NB4 (cell line): ENCODE results near the gene CREB1.
A peak's percentile ranks its signal among the peaks of the same experiment; 100 is the strongest.

Experiments
- DNase-seq: peaks from one replicate; pipeline ENCODE4 v3.0.0; 2010; ENCODE audit warnings: low read depth
- H3K4me3 ChIP-seq: one replicate; pipeline ENCODE4 v1.5.1; 2011; ENCODE audit warnings: mild to moderate bottlenecking, low read depth, low read length, moderate library complexity
- MYC ChIP-seq: IDR thresholded peaks from 2 replicates; pipeline ENCODE4 v1.6.1; 2011; ENCODE audit warnings: low read depth, low read length
- POLR2A ChIP-seq: IDR thresholded peaks from 2 replicates; pipeline ENCODE4 v1.6.1; 2011; ENCODE audit warnings: mild to moderate bottlenecking; ENCODE audit not compliant: insufficient read length; ENCODE audit errors: extremely low read depth
- TF ChIP-seq, protein P1 (sequence below): IDR thresholded peaks from 2 replicates; pipeline ENCODE4 v1.6.1; 2011; ENCODE audit warnings: low read depth, low read length
- TF ChIP-seq, protein P2 (sequence below): IDR thresholded peaks from one replicate; pipeline ENCODE4 v1.5.1; 2012; ENCODE audit warnings: low read depth, low read length

CREB1 gene

DNA sequence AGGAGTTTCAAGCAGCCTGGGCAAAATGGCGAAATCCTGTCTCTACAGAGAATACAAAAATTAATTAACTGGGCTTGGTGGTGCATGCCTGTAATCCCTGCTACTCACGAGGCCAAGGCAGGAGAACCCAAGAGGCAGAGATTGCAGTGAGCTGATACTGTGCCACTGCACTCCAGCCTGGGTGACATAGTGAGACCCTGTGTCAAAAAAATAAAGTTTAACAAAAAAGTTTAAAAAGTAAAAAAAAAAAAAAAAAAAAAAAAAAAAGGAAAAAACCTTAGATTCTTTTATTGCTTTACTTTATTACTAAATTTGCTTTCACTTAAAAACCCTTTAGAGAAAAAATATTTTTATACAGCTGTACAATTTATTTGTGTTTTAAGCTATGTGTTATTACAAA, 10.7 kb downstream of the CREB1 start:
- H3K4me3 ChIP-seq, result no peak overlapping the region
- peak; percentile 55 for DNase-seq
- TF ChIP-seq POLR2A (no peak), MYC (no peak)
- TF ChIP-seq, protein P1, sequence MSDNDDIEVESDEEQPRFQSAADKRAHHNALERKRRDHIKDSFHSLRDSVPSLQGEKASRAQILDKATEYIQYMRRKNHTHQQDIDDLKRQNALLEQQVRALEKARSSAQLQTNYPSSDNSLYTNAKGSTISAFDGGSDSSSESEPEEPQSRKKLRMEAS, result no peak
- TF ChIP-seq, protein P2, sequence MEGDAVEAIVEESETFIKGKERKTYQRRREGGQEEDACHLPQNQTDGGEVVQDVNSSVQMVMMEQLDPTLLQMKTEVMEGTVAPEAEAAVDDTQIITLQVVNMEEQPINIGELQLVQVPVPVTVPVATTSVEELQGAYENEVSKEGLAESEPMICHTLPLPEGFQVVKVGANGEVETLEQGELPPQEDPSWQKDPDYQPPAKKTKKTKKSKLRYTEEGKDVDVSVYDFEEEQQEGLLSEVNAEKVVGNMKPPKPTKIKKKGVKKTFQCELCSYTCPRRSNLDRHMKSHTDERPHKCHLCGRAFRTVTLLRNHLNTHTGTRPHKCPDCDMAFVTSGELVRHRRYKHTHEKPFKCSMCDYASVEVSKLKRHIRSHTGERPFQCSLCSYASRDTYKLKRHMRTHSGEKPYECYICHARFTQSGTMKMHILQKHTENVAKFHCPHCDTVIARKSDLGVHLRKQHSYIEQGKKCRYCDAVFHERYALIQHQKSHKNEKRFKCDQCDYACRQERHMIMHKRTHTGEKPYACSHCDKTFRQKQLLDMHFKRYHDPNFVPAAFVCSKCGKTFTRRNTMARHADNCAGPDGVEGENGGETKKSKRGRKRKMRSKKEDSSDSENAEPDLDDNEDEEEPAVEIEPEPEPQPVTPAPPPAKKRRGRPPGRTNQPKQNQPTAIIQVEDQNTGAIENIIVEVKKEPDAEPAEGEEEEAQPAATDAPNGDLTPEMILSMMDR, result no peak

DNA sequence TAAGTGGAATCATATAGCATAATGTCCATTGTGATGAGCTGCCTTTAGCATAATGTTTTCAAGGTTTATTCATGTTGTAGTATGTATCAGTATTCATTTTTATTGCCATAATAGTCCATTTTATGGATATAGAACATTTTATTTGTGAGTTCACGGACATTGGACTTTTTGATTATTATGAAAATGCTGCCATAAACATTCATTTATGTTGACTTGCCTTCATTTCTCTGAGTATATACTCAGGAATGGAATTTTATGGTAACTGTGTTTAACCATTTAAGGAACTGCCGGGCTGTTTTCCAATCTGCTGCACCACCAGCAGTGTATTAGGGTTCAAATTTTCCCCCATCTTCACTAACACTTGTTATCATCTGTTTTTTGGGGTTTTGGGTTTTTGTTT, 12.2 kb downstream of the CREB1 start:
- no peak for DNase-seq

DNA sequence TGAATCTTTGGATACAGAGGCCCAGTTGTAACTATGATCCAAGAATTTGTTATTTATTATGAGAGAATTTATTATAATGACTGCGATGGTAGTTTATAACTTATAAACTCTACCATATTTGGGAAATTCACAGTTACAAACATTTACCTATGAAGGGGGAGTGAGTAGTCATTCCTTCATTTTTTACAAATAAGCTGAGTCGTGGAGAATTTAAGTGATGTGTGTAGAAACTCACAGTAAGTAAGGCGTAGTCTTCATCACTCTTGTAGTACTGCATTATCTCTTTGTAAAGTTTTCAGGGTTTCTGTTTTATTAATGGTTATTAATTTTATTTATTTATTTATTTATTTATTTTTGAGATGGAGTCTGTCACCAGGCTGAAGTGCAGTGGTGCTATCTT, 13.5 kb downstream of the CREB1 start:
- DNase-seq, result no peak
- no peak for TF ChIP-seq MYC
- TF ChIP-seq, protein P1, result no peak
- H3K4me3 ChIP-seq, result no peak overlapping the region

More for the DNA sequence above, 12.2 kb downstream of the CREB1 start:
- H3K4me3 ChIP-seq, result no peak overlapping the region
- no peak for TF ChIP-seq POLR2A
- TF ChIP-seq, protein P2, result no peak
- no peak for TF ChIP-seq MYC
- TF ChIP-seq, protein P1, result no peak

DNA sequence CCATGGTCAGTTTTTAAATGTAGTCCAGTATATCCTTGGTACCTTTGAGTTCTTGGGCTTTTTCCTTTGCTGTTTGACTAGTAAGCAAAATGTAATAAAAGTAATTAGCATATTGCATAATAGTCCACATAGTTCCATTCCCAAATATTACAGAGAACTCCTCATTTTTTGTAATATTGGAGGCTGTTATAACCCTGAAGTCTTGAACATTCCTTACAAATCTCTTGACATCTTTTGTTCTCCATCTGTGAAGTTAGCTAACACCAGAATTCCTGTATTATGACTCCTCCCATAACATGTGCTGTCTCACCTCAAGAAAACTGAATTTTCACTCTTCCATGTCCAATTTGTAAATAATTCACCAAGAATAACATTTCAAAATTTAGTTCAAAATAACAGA, 17.1 kb downstream of the CREB1 start:
- TF ChIP-seq MYC, result no peak
- TF ChIP-seq, protein P1, result no peak
- TF ChIP-seq, protein P2, result no peak
- TF ChIP-seq POLR2A, result no peak
- H3K4me3 ChIP-seq, result no peak overlapping the region
- no peak for DNase-seq

DNA sequence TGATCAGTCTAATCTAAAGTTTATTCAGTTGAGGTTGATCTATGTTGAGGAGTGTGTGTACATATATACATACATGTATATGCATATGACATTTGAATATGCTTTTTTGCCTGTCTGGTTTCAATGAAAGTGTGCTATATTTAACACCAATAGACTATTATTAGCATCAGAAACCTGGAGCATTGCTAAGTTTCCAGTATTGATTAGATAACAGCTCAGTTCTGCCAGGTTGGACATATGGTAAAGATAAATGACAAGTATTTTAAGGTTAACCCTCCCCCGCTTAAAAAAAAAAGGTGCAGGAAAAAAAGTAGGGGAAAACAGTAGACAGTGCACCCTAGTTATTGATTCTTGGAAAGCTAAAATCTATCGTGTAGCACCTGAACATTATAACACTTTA, 19.4 kb downstream of the CREB1 start:
- no peak for DNase-seq
- TF ChIP-seq, protein P1, result no peak
- TF ChIP-seq, protein P2, result no peak
- TF ChIP-seq POLR2A, result no peak
- no peak for TF ChIP-seq MYC

DNA sequence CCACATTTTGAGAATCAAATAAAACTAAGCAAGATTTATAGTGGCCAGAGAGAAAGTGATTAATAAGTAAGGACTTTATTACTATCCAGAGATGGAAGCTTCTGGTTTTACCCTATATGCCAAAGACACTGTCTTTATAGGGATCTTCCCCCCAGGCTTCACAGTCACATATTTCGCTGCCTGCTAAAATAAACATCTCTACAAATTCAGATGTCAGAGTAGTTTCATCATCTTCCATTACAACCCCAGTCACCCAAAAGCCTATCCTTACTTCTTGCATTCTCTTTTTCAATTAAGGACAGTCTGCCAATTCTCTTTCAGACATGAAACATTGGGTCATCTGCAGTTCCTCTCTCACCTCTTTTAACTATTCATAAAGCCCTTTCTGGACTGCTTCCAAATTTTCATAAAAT, 28.3 kb downstream of the CREB1 start:
- no peak for DNase-seq
- H3K4me3 ChIP-seq, result no peak overlapping the region
- TF ChIP-seq, protein P1, result no peak
- TF ChIP-seq, protein P2, result no peak
- TF ChIP-seq POLR2A (no peak), MYC (no peak)

More for the DNA sequence above, 19.4 kb downstream of the CREB1 start:
- H3K4me3 ChIP-seq, result no peak overlapping the region
